ELF-1 (cell line): ENCODE results near the gene FOXG1.

Experiments
- DNase-seq: peaks from one replicate; pipeline ENCODE4 v3.0.0-alpha.2; 2016; ENCODE audit warnings: low read depth, low spot score

Gene FOXG1

DNA sequence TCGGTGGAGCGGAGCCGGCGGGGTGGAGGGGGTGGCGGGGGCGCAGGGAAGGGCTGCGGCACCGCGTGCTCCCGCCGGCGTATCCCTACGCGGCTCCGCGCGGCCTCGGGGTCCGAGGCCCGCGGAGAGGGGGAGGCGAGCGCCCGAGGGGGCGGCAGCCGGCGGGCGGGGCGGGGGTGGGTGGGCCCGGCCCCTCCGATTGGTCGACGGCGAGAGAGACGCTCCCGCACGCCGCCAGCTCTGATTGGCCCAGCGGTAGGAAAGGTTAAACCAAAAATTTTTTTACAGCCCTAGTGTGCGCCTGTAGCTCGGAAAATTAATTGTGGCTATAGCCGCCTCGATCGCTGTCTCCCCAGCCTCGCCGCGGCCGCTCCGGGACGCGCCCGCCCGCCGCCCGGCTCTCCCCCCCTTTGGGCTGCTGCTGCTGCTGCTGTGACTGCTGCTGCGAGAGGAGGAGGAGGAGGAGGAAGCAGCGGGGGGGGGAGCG lies at the start of gene FOXG1:
TSS of gene FOXG1 (plus strand) at position 319 of the 487 bp plus-strand sequence. CDS start 493 bp downstream, outside the sequence.
- DNase-seq, result peak; percentile 49

GRCh38 chr14:28719130-28719529 lies 47.5 kb upstream of the FOXG1 start:
- no peak for DNase-seq

- no peak for DNase-seq
These were observed 35.2 kb upstream of the FOXG1 start for GRCh38 chr14:28731358-28731757.

DNA sequence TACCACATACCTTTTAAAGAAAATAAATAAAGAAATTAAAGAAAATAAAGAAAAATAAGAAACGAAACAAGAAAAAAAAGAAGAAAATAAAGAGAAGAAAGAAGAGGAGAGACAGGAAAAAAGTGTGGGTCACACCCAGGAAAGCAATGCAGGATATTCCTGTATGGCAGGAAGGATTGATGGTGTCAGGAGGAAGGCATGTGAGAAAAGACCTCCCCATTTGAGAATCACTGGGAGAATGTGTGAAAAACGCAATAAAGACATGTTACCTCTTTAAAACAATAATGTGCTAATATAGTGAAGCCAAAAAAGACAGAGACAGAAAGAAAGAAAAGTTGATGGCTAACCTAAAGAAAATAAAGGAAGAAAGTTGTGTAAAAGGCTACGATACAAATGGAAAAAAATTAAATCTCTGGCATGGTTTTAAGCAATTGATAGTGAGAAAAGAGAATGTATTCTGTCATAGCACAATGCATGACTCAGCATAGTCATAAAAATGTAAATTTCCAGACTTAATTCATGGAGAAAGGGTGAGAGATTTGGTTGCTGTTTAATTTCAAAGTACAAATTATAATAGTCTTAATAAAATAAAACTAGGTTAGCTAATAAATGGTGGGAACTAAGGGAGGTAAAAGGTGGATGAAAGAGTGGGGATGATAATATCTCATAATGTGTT lies 24.3 kb upstream of the FOXG1 start:
- DNase-seq, result no peak

DNA sequence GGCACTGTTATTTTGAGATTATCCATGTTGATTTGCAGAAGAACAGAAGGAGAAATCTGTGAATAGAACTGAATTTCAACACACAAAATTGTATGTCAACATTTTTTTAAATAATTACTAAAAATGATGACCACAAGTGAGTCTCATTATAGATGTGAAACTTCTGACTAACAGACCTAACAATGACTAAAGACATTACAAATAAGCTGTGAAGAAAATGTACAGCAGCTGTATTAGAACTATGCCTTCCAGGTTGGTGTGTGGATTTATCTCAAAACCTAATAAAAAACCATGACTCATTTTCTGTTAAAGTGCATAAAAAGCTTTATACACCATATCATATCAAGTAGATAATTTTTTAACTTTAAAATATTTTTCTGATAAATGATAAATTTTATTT lies 22.5 kb upstream of the FOXG1 start:
- DNase-seq, result no peak

DNA sequence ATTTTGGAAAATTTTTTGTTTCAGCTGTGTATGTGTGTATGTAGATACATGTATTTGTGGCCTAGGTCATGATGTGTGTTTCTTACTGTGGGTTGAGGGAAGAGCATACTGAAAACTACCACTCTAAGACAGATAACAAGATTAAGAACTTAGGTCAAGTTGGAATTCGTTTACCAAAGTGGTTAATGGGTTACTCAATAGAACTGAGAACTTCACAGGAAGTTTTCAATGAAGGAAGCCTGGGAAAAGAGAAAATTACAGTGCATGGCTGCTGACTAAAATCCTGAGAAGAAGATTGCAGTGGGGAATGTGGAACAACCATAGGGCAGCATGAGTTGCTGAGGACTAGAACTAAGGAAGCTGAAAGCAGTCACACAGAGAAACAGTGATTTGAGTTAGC lies 21.4 kb upstream of the FOXG1 start:
- no peak for DNase-seq

DNA sequence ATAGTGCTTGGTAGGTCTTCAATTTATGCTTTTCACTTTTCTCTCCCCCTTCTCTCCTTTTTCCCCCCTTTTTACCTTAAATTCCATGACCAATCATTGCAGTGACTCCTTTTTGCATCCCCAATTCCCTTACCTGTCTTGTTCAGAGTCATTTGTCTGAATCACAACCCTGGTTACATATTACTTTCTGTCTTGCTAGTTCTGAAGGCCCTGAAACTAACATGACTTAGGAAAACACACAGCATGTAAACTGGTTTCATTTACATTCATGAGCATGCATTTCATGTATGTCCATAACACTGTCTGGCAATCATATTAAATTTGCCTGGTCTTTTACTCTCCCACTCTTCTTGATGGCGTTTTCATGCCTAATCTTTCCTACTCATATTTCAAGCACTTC lies 20.3 kb upstream of the FOXG1 start:
- no peak for DNase-seq

DNA sequence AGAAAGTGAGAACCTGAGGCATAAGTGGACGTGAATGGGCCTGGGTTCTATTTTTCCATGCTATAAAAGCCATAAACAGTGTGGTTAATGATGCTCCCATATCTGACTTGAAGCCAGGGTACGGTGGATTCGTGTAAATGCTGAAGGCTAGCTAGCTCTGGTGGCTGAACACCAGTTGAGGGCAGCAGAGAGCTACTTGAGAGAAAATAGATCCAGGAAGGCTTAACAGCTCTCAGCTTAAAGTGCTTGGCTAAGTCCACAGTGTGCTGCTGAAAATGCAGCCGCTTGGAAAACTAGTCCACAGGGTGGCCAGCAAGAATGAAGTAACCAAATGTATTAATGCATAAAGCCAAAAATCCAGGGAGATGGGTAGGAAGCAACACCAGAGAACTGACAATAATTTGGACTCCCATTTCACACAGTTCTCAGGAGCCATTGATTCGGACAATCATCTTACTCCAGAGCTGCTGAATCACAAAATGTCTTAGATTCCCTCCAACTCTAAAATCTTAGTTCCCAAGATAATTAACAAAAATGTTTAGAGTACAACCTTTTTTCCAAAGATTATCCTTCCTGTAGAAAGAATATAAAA lies 15.0 kb upstream of the FOXG1 start:
- DNase-seq, result peak; percentile 63

GRCh38 chr14:28754209-28754985 lies 12.2 kb upstream of the FOXG1 start:
- DNase-seq, result peak; percentile 37

DNA sequence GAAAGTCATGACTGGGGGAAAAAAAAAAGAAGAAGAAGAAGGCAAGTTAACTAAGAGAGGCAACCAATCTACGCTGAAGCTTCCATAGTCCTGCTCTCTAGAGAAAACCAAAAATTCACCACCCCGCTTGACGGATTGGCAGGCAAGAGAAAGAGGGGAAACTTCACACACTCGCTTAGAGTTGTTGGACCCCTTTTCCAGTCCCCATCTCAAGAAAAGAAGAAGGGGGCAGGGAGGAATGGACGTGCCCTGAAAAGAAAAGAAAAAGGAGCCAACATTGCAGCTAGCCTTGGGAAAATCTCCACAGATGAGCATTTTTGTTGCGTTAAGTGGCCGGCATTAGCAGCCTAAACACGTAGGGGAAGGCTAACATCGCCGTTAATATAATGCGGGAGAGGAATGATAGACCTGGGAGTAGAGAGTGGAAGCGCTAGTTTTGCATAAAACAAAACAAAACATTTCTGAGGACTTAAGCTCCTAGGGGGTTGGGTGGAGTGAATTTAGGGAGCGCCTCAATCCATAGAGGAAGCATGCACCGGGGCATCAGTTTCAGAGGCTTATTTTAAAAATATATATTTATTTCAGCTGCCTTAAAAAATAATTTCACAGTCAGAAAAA lies 11.3 kb upstream of the FOXG1 start:
- no peak for DNase-seq

DNA sequence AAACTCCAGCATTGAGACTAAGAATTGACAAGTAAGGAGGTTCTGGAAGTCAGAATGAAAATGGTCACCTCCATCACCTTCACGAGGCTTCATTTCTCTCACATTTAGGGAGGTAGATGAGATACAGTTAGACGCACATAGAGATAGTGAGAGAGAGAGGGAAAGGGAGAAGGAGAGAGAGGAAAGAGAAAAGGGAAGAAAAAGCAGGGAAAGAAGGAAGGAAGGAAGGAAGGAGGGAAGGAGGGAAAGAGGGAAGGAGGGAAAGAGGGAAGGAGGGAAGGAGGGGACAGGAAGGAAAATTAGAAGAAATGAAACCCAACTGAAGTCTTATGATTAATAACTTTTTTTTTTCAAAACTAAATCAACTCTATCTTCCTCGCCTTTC lies 10.7 kb upstream of the FOXG1 start:
- DNase-seq, result no peak

DNA sequence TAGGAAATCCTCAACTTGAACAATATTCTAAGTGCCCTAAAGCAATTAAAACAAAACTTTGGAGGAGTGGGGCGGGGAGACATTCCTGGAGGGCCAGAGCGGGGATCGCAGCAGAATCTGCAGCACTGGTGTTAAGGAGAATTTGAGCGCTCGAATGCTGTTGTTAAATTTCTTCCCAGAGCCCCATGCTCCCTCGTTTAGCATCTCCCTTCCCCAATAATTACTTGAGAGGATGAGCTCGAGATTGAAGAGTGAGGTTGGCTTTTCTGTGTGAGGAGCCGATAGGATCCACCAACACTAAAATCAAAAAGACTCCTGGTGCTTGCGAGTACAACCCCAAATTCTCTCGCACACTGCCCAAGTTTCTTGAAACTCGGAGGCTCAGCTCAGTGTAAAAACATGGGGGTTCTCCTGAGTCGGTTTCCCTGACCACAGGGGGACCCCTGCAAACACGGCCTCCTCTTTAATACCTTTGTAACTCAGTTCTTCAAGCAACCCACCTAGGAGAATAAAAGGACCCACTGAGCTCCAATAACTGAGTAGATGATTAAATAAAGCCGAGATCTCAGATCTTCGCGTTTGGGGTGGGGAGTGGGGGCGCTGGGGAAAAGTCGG lies 10.2 kb upstream of the FOXG1 start:
- peak; percentile 8 for DNase-seq

GRCh38 chr14:28756884-28757570 lies 9.6 kb upstream of the FOXG1 start:
- DNase-seq, result peak; percentile 58

DNA sequence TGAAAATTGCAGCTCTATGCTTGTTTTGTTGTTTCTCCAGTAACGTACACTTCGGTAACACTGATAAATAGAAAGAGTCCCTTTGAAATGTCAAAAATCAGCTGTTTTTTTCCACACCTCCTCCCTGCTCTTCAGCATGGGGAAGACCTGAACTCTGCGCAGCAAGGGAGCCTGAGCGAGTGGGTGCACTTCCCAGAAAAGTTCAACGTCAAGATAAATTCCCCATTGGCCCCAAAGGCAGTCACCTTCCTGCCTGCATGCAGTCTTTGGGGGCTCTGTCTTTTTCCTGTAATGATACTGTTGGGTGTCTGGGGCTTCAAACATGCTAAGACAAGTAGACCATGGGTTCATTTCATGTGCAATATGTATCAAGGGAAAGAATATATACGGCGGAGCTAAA lies 8.8 kb upstream of the FOXG1 start:
- no peak for DNase-seq

GRCh38 chr14:28758253-28758884 lies 8.2 kb upstream of the FOXG1 start:
- peak; percentile 9 for DNase-seq

- DNase-seq, result peak; percentile 60
These were observed 7.5 kb upstream of the FOXG1 start for GRCh38 chr14:28758885-28759652.

DNA sequence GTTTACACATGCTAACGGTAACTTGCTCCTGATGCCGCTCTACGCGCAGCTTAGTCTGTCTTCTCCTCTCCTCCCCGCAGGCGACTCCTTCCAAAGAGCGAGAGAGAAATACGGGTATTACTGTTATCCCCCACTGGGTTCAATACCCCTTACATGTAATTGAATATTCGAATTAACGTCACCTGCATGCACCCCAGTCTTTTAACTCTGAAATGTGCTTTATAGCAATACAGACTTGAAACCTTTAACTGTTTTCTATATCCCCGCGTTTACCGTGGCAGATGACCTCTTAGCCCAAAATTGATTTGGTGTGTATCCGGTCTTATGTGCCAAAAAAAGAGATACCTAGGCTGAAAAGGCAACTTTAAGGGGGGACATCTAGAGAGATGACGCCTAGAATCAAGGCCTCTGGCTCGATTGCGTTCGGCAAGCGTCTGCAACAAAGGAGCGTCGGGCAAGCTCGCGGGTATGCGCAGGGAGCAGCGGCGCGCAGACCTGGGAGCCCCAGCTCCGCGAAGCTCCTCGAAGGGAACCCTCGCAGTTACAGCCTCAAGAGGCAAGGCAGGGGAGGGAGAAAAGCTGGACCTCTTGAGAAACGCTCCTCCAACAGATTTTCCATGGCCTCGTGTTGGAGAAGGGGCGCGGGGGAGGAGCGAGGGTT lies 6.8 kb upstream of the FOXG1 start:
- peak; percentile 36 for DNase-seq

- DNase-seq, result no peak
These were observed 6.1 kb upstream of the FOXG1 start for GRCh38 chr14:28760431-28760996.
